Ovary (tissue), 3 donors: ENCODE data around the gene WDR49.

Experiments
- CTCF ChIP-seq, 3 donors: fragments of 450-650 bp in 2 of 3; fragments of 200-600 bp in 1 of 3; IDR thresholded peaks; one replicate each; pipeline versions ENCODE4 v1.5.1 to v1.8.0; 2016 to 2022; ENCODE audit warnings: antibody characterized with exemption in 3 of 3, mild to moderate bottlenecking in 1 of 3
- EP300 ChIP-seq: sonication (generic); formaldehyde crosslinking; IDR thresholded peaks from one replicate; pipeline ENCODE4 v1.6.1; 2017; ENCODE audit warnings: antibody characterized with exemption
- POLR2A ChIP-seq: fragments of 450-650 bp; IDR thresholded peaks from one replicate; pipeline ENCODE4 v1.6.1; 2017; ENCODE audit warnings: antibody characterized with exemption, mild to moderate bottlenecking, moderate library complexity
- donor health status: DM: no; HTN: no; CAD: no.

GRCh38 chr3:167538081-167538480 is 115.7 kb downstream of the WDR49 start:
- no peak for TF ChIP-seq CTCF (IDR thresholded peaks at IDR 0.05)
- TF ChIP-seq POLR2A = no peak
- TF ChIP-seq EP300 = no peak
